Small intestine (tissue), 7 donors: Measurements from ENCODE around the gene PYROXD2. TPM values are rescaled to one million over a fixed set of nuclear protein-coding genes. Genes with fewer than 3 reads are reported as not detected.

Experiments used
- DNase-seq, 2 donors: peaks; one replicate each; pipeline versions ENCODE4 v3.0.0 to v3.0.0-alpha.2; 2013
- FAIRE-seq: peaks from 2 replicates; lab custom pipeline; 2012; peaks lifted over from hg19 to GRCh38; lab: Jason Lieb, UNC
- H3K27ac ChIP-seq, 3 donors: one replicate each; pipeline ENCODE4 v1.5.1; 2013; ENCODE audit warnings: low read length in 2 of 3, mild to moderate bottlenecking in 2 of 3, control low read depth in 1 of 3, inconsistent platforms in 1 of 3, low read depth in 1 of 3, moderate library complexity in 1 of 3
- H3K27me3 ChIP-seq, 3 donors: one replicate each; pipeline ENCODE4 v1.6.1; 2013; ENCODE audit warnings: low read length in 3 of 3, inconsistent platforms in 1 of 3; ENCODE audit not compliant: control insufficient read depth in 3 of 3, insufficient read depth in 3 of 3
- H3K36me3 ChIP-seq, 3 donors: one replicate each; pipeline ENCODE4 v1.6.1; 2013; ENCODE audit warnings: low read length in 3 of 3, inconsistent platforms in 1 of 3, low read depth in 1 of 3, mild to moderate bottlenecking in 1 of 3, moderate library complexity in 1 of 3; ENCODE audit not compliant: control insufficient read depth in 3 of 3, insufficient read depth in 2 of 3
- H3K4me1 ChIP-seq, 3 donors: one replicate each; pipeline ENCODE4 v1.6.1; 2013; ENCODE audit warnings: low read length in 2 of 3, inconsistent platforms in 1 of 3, low read depth in 1 of 3, mild to moderate bottlenecking in 1 of 3, moderate library complexity in 1 of 3; ENCODE audit not compliant: control insufficient read depth in 3 of 3, insufficient read depth in 2 of 3
- H3K4me3 ChIP-seq, 3 donors: one replicate each; pipeline ENCODE4 v1.5.1; 2013; ENCODE audit warnings: low read length in 3 of 3, control low read depth in 1 of 3, inconsistent platforms in 1 of 3, low read depth in 1 of 3, mild to moderate bottlenecking in 1 of 3, moderate library complexity in 1 of 3
- H3K9me3 ChIP-seq, 2 donors: one replicate each; pipeline ENCODE4 v1.6.1; 2013; ENCODE audit warnings: low read depth in 1 of 2, low read length in 1 of 2; ENCODE audit not compliant: control insufficient read depth in 2 of 2, insufficient read depth in 1 of 2
- WGBS, 3 donors: extraction: QIAGEN DNeasy Blood & Tissue Kit; methylation state at CpG; one replicate each; pipeline ENCODE4 v1.1.7; 2013; 5-methylcytosine and 5-hydroxymethylcytosine counted together
- polyA plus RNA-seq, 4 donors: library from polyadenylated mRNA; stranded (reverse) in 3 of 4; unstranded in 1 of 4; fragments of 200-250 nt in 3 of 4; fragments of 120-200 nt in 1 of 4; gene quantifications; one replicate each; pipeline versions ENCODE4 v1.2.1 to v1.2.3, GENCODE V29; 2013
- donor health status: healthy with polysubstance abuse.
- donor health status: control.
- donor health status: control.
- donor health status: Bipolar disorder and iron deficiency.
- donor health status: healthy.

PYROXD2 gene
- polyA plus RNA-seq, 4 donors = 2.7 to 12.2 (median 5.9) TPM

DNA sequence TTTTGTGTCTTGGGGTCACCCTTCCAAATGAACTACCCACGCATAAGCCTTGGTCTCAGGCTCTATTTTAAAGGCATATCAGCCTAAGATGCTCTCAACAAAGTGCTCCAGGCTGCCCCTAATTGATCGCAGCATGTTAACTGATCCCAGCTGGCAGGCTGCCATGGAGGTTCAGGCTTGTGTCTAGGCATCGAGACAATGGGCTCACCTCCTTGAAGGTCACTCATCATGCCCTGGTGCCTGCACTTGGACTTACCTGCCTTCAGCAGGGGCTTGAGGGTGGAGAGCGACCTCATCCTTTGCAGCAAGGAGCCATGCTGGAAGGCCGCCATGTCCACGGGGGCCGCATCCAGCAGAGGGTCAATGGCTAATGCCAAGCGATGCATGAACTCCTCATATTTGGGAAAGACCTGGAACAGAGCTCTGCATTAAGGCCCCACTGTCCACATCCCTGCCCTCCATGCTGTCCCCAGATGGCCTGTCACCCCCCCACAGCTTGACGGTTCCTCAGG, 17.8 kb downstream of the PYROXD2 start:
- FAIRE-seq = no peak
- H3K4me1 ChIP-seq = no peaks in the 10 kb centered on the region

DNA sequence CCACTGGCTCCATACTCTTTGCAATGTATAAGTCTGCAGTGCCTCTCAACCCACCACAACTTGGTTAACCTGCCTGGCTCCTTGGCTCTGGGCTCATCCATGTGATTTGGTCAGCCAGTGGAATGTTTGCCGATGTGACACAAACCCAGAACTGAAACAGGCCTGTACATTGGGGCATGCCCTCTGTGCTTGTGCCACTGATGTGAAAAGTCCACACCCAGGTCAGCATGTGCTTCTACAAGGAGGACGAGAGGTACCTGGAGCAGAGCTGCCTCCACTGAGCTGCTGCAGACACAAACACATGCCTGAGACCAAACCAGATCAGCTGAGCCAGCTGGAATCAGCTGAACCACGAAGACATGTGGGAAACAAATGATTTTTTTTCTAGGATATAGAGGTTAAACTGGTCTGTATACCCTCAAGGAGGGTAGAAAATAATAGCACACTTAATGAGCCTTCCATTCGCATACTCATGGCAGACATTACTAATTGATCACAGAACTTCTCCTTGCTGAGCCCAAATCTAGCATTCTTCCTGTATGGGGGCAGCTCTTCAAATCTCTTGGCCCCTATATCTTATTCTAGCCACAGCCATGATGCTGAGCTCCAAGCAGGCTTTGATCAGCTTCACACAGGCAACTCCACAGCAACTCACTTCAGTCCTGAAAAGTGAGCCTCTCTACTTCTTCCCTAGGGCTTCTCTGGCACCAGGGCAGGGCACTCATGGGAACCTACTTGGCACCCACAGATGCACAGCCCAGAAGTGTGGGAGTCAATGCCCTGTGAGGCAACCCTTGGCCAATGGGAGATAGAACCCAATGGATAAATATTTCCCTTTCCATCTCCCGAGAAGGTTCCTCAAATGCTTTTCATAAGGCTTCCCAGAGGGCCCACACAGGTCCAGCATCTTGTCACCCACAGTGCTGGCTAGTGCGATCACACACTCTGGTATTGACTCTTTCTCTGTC, 18.6 kb downstream of the PYROXD2 start:
- Histone ChIP-seq H3K27me3 (no peaks in the 10 kb centered on the region), H3K27ac (no peak overlapping the region), H3K36me3 (peaks cover 0 to 28% (median 2%) of the 10 kb centered on the region in 3 donors), H3K4me1 (no peaks in the 10 kb centered on the region), H3K9me3 (no peaks in the 10 kb centered on the region), H3K4me3 (no peak overlapping the region)
- DNase-seq (no peak), FAIRE-seq (no peak)
- 89 to 92% (median 92%) methylated on average over 6 of the region's 6 CpGs for WGBS, 3 donors

More for the DNA sequence above, 17.8 kb downstream of the PYROXD2 start:
- Histone ChIP-seq H3K9me3 (no peaks in the 10 kb centered on the region), H3K27ac (no peak overlapping the region), H3K36me3 (peaks cover 0 to 28% (median 2%) of the 10 kb centered on the region in 3 donors), H3K27me3 (no peaks in the 10 kb centered on the region), H3K4me3 (no peak overlapping the region)
- no peak for DNase-seq
- WGBS, 3 donors = 94 to 96% (median 96%) methylated on average over 9 of the region's 9 CpGs

DNA sequence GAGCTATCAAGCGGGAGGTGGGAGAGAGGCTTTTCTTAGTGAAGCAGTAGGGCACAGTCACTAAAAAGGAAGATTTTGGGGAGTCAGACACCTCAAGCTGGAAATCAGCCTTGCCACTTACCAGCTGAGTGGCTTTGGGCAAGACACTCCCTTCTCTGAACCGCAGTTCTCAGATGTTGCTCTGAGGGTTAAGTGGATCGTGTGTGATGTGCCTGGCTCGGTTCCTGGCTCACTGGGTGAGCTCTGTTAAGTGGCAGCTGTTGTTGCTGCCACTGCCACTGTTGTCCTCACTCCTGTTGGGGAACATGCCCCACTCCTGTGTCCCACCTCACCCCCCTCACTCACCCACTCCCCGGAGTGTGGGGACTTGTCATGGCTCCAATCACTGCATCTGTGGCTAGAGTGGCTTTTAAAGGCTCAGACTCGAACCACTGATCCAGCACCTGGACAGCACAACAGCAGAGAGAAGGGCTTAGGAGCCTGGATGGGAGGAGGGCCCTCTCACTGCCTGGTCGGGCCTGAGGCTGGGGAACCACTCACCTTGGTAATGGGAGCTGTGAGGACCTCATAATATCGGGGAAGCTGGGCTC, 20.0 kb downstream of the PYROXD2 start:
- H3K4me1 ChIP-seq = no peaks in the 10 kb centered on the region

DNA sequence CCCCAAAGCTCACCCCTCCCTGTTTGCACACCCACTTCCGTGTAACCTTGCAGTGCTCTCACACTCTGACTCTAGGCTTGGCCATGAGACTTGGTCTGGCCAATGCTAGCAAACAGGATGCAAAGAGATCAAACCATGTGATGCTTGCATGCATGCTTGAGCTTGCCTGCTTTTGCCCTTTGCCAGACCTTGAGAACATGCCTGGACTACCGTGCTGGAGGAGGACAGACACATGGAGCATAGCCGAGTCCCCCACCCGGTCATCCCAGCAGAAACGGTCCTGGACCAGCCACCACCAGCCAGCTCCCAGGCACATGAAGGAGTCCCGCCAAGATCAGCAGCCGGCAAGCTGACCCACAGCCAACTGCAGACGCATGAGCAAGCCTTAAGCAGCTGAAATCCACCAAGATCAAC, 23.4 kb downstream of the PYROXD2 start:
- Histone ChIP-seq H3K9me3 (no peaks in the 10 kb centered on the region), H3K4me3 (no peak overlapping the region), H3K27me3 (no peaks in the 10 kb centered on the region), H3K27ac (no peak overlapping the region), H3K4me1 (no peaks in the 10 kb centered on the region), H3K36me3 (peaks cover 0 to 30% (median 2%) of the 10 kb centered on the region in 3 donors)
- FAIRE-seq (no peak), DNase-seq (peak in 1 of 2 donors; percentile 9)
- 66 to 81% (median 80%) methylated on average over 8 of the region's 8 CpGs for WGBS, 3 donors

More for the DNA sequence above, 20.0 kb downstream of the PYROXD2 start:
- DNase-seq (no peak), FAIRE-seq (no peak)
- peaks cover 0 to 36% (median 2%) of the 10 kb centered on the region in 3 donors for H3K36me3 ChIP-seq
- H3K27ac ChIP-seq = no peak overlapping the region
- 80 to 83% (median 81%) methylated on average over 8 of the region's 8 CpGs for WGBS, 3 donors
- no peaks in the 10 kb centered on the region for H3K9me3 ChIP-seq
- no peak overlapping the region for H3K4me3 ChIP-seq
- no peaks in the 10 kb centered on the region for H3K27me3 ChIP-seq

DNA sequence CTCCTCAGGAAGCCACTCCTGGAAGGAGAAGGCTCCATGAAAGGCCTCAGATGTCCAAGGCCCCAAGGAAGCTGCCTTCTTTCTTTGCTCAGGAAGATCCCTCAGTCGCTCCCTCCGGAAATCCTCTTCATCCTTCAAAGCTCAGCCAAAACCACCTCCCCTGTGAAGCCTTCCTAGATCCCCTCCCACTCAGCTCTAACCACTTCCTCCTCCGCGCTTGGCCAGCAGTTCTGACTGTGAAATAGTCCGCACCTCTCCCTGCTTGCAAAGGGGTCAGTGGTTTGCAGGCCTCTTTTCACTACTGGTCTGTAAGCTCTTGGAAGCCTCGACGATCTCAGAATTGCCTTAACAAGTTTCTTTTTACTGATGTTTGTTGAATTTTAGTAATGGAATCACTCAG, 23.9 kb downstream of the PYROXD2 start:
- WGBS, 3 donors = 60 to 87% (median 71%) methylated on average over 7 of the region's 7 CpGs
- Histone ChIP-seq H3K27me3 (no peaks in the 10 kb centered on the region), H3K27ac (no peak overlapping the region), H3K4me3 (no peak overlapping the region), H3K36me3 (peaks cover 0 to 31% (median 2%) of the 10 kb centered on the region in 3 donors), H3K9me3 (no peaks in the 10 kb centered on the region), H3K4me1 (no peaks in the 10 kb centered on the region)
- DNase-seq (no peak), FAIRE-seq (no peak)

DNA sequence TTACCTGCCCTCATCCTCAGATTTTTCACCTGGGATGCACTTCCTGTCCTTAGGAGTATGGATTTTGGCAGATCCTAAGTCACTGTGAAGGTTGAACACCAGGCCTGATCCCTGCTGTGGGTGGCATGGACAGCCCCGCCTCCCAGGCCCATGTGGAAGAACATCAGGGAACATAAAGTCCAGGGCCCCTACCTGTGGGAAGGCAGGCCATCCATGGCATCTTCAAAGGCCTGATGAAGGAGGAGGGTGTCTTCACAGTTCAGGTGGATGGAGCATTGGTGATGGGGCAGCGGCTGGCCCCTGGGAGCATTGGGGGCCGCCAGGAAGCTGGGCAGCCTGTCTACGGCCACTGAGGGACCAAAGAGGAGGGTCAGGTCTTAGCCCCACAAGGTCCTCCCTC, 24.6 kb downstream of the PYROXD2 start:
- Histone ChIP-seq H3K27ac (no peak overlapping the region), H3K4me1 (no peaks in the 10 kb centered on the region), H3K4me3 (no peak overlapping the region), H3K9me3 (no peaks in the 10 kb centered on the region), H3K27me3 (no peaks in the 10 kb centered on the region), H3K36me3 (peaks cover 0 to 32% (median 2%) of the 10 kb centered on the region in 3 donors)
- FAIRE-seq (no peak), DNase-seq (no peak)
- WGBS, 3 donors = 96 to 98% (median 98%) methylated on average over 4 of the region's 4 CpGs

DNA sequence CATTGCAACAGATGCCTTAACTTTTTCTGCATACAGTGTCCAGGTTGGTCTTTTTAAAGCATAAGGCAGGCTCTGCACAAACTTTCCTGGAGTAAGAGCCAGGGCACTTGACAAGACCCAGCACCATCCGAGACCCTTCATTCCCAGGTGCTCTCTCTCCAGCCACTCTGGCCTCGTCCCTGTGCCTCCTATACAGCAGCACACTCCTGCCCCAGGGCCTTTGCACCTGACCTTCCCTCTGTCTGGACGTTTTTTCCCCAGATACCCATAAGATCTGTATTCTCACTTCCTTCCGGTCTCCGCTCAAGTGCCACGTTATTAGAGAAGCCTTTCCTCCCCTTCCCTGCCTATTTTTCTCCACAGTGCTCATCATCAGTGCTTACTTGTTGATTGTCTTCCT, 25.6 kb downstream of the PYROXD2 start:
- Histone ChIP-seq H3K4me1 (no peaks in the 10 kb centered on the region), H3K9me3 (no peaks in the 10 kb centered on the region), H3K36me3 (peaks cover 0 to 30% (median 0%) of the 10 kb centered on the region in 3 donors), H3K27me3 (no peaks in the 10 kb centered on the region), H3K4me3 (no peak overlapping the region), H3K27ac (no peak overlapping the region)
- FAIRE-seq = no peak
- DNase-seq = no peak
- WGBS, 3 donors = 79 to 92% (median 84%) methylated on average over 6 of the region's 6 CpGs

DNA sequence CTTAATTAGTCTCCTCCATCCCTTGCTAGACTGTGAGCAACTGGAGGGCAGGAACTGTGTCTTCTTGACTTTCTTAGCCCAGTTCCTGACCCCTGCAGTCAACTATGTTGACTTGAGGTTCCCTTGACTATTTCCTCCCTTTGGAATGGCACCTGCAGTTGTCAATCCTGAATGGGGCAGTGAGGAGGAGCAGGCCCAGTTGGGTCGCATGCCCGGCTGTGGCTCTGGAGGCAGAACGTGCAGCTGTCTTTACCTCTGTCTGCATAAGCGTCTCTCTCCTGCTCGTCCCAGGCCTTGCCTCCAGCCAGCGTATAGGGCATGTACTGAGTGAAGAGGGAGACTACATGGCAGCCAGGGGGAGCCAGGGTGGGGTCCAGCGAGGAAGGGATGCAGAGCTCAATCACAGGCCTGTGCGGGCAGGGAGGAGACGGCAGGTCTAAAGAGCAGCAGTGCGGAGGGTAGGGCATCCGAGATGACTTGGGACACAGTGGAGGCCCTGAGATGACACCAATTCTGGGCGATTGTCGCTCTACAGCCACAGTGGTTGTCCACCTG, 26.8 kb downstream of the PYROXD2 start:
- WGBS, 3 donors = 92 to 94% (median 92%) methylated on average over 13 of the region's 13 CpGs
- peaks cover 0 to 30% (median 0%) of the 10 kb centered on the region in 3 donors for H3K36me3 ChIP-seq

More for the DNA sequence above, 26.8 kb downstream of the PYROXD2 start:
- no peaks in the 10 kb centered on the region for H3K9me3 ChIP-seq
- H3K27me3 ChIP-seq = no peaks in the 10 kb centered on the region
- DNase-seq = no peak
- no peak for FAIRE-seq
- H3K4me1 ChIP-seq = no peaks in the 10 kb centered on the region
- H3K4me3 ChIP-seq = no peak overlapping the region
- H3K27ac ChIP-seq = no peak overlapping the region
